ENCODE data around the gene SPAG6. TPM values are rescaled to one million over a fixed set of nuclear protein-coding genes. Genes with fewer than 3 reads are reported as not detected.

The SPAG6 gene
- total and polyA plus RNA-seq, 9 of the 15 experiments (the other 6 are each of a cell fraction or from before 2014, with no cell fraction given), result 3.5 to 23.1 (median 11.8) TPM

DNA sequence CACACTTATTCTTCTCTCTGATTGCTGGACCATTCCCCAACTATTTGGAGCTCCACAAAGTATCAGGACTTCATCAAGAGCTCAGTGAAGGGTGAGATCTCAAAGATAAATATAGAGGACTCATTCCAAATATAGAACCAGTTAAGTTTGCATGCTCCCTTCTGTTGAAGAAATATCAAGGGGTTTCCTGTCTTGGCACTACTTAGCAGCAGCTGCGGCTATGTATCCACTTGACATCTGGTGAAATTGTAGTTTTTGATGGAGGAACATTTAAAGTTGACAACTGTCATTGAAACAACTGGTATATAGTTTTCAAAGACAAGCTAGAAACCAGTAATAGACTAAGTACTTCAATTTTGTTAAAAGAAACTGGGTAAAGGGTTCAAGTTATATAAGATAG lies 1.0 kb upstream of the SPAG6 start (continued):
- TF ChIP-seq CUX1 (CRISPR knock-in tag; IDR thresholded peaks at IDR 0.05) (no peak), FOXJ2 (tag; IDR thresholded peaks at IDR 0.05) (no peak), ZNF24 (IDR thresholded peaks at IDR 0.05) (no peak), ZNF23 (CRISPR knock-in tag; IDR thresholded peaks at IDR 0.05) (no peak), POLR3G (IDR thresholded peaks at IDR 0.05; ENCODE audit: extremely low read depth, insufficient read length, insufficient replicate concordance) (no peak), CEBPG (CRISPR knock-in tag; IDR thresholded peaks at IDR 0.05) (no peak), CEBPG (tag; conservative IDR thresholded peaks at IDR 0.05 in 1 of 2, IDR thresholded peaks at IDR 0.05 in 1 of 2) (no peak)
- TF ChIP-seq, protein P1, sequence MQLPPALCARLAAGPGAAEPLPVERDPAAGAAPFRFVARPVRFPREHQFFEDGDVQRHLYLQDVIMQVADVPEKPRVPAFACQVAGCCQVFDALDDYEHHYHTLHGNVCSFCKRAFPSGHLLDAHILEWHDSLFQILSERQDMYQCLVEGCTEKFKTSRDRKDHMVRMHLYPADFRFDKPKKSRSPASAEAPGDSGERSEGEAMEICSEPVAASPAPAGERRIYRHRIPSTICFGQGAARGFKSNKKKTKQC (CRISPR knock-in tag; IDR thresholded peaks at IDR 0.05), result no peak
- TF ChIP-seq, protein P2, sequence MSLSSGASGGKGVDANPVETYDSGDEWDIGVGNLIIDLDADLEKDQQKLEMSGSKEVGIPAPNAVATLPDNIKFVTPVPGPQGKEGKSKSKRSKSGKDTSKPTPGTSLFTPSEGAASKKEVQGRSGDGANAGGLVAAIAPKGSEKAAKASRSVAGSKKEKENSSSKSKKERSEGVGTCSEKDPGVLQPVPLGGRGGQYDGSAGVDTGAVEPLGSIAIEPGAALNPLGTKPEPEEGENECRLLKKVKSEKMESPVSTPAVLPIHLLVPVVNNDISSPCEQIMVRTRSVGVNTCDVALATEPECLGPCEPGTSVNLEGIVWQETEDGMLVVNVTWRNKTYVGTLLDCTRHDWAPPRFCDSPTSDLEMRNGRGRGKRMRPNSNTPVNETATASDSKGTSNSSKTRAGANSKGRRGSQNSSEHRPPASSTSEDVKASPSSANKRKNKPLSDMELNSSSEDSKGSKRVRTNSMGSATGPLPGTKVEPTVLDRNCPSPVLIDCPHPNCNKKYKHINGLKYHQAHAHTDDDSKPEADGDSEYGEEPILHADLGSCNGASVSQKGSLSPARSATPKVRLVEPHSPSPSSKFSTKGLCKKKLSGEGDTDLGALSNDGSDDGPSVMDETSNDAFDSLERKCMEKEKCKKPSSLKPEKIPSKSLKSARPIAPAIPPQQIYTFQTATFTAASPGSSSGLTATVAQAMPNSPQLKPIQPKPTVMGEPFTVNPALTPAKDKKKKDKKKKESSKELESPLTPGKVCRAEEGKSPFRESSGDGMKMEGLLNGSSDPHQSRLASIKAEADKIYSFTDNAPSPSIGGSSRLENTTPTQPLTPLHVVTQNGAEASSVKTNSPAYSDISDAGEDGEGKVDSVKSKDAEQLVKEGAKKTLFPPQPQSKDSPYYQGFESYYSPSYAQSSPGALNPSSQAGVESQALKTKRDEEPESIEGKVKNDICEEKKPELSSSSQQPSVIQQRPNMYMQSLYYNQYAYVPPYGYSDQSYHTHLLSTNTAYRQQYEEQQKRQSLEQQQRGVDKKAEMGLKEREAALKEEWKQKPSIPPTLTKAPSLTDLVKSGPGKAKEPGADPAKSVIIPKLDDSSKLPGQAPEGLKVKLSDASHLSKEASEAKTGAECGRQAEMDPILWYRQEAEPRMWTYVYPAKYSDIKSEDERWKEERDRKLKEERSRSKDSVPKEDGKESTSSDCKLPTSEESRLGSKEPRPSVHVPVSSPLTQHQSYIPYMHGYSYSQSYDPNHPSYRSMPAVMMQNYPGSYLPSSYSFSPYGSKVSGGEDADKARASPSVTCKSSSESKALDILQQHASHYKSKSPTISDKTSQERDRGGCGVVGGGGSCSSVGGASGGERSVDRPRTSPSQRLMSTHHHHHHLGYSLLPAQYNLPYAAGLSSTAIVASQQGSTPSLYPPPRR (CRISPR knock-in tag; IDR thresholded peaks at IDR 0.05; ENCODE audit: borderline replicate concordance), result no peak
